Pancreas (tissue), 10 donors: ENCODE measurements around the gene SSBP3. TPM values are rescaled to one million over a fixed set of nuclear protein-coding genes. Genes with fewer than 3 reads are reported as not detected.

ENCODE experiments used
- ATAC-seq, 4 donors: fragments of 200-7000 bp; cut with Tn5 transposase; one replicate each; pipeline versions ENCODE4 v1.8.0 to v1.9.1; 2020; ENCODE audit warnings: mild to moderate bottlenecking in 4 of 4, moderate library complexity in 4 of 4
- DNase-seq, 6 donors: peaks; one replicate each; pipeline ENCODE4 v3.0.0-alpha.2; 2020
- FAIRE-seq: peaks from 2 replicates; lab custom pipeline; 2012; peaks lifted over from hg19 to GRCh38; lab: Jason Lieb, UNC
- H3K27ac ChIP-seq, 4 donors: fragments of 200-600 bp; sonication (generic); 1 replicate in 3 of 4; 2 replicates in 1 of 4; pipeline versions ENCODE4 v1.5.0 to v1.8.0; 2020
- H3K27me3 ChIP-seq, 4 donors: fragments of 200-600 bp; one replicate each; pipeline ENCODE4 v1.8.0; 2021
- H3K36me3 ChIP-seq, 3 donors: fragments of 200-600 bp; sonication (generic) in 1 of 3; one replicate each; pipeline versions ENCODE4 v1.5.0 to v1.8.0; 2020 to 2021
- H3K4me1 ChIP-seq, 3 donors: fragments of 200-600 bp; one replicate each; pipeline ENCODE4 v1.8.0; 2021
- H3K4me3 ChIP-seq, 4 donors: fragments of 200-600 bp; sonication (generic) in 2 of 4; one replicate each; pipeline versions ENCODE4 v1.5.0 to v1.8.0; 2020 to 2021
- H3K9me3 ChIP-seq, 4 donors: fragments of 200-600 bp; one replicate each; pipeline ENCODE4 v1.8.0; 2021
- WGBS, 2 donors: extraction: QIAGEN DNeasy Blood & Tissue Kit; methylation state at CpG; one replicate each; pipeline ENCODE4 v1.1.7; 2013; 5-methylcytosine and 5-hydroxymethylcytosine counted together
- intact Hi-C, 3 donors: fragments of 100-400 bp; cut with DNase I; formaldehyde crosslinking; loops; one replicate each; pipeline versions ENCODE4 v1.11.1 to v1.14.2; 2022
- polyA plus RNA-seq, 2 donors: library from polyadenylated mRNA; stranded (reverse); fragments of 200-250 nt; gene quantifications; one replicate each; pipeline ENCODE4 v1.2.3, GENCODE V29; 2013
- total RNA-seq, 6 donors: library from RNA; stranded (reverse); fragmentation: NEBNext Ultra II Directional in 4 of 6; extraction: Animal tissue kit (Norgen Biotek cat#: 25700) in 4 of 6; gene quantifications; one replicate each; pipeline versions ENCODE4 v1.2.1 to v1.2.4, GENCODE V29; 2021 to 2023
- TF ChIP-seq, protein P1 (sequence below), 4 donors: fragments of 200-600 bp; sonication (generic) in 3 of 4; IDR thresholded peaks; one replicate each; pipeline versions ENCODE4 v1.5.0 to v1.8.0; 2021; ENCODE audit warnings: antibody characterized with exemption in 4 of 4
- donor health status: healthy with polysubstance abuse.
- donor health status: DM: no; HTN: no; CAD: no; lungs with moderate emphysema.
- donor health status: DM: no; HTN: no; CAD: no.
- donor health status: control.
- donor health status: control.
- donor health status: Bipolar disorder and iron deficiency.
- donor health status: DM: yes; HTN: yes; CAD: no.
- donor health status: DM: no; HTN: no; CAD: no.
- donor health status: DM: no; HTN: no; CAD: no.
- donor health status: DM: yes; HTN: yes; CAD: no.

SSBP3 gene
- total and polyA plus RNA-seq, 8 donors = 16.4 to 31.0 (median 22.9) TPM

GRCh38 chr1:54404263-54404662, 1.9 kb downstream of the SSBP3 start:
- no peaks in the 10 kb centered on the region for H3K27me3 ChIP-seq
- no peaks in the 10 kb centered on the region for H3K9me3 ChIP-seq
- TF ChIP-seq, protein P1, sequence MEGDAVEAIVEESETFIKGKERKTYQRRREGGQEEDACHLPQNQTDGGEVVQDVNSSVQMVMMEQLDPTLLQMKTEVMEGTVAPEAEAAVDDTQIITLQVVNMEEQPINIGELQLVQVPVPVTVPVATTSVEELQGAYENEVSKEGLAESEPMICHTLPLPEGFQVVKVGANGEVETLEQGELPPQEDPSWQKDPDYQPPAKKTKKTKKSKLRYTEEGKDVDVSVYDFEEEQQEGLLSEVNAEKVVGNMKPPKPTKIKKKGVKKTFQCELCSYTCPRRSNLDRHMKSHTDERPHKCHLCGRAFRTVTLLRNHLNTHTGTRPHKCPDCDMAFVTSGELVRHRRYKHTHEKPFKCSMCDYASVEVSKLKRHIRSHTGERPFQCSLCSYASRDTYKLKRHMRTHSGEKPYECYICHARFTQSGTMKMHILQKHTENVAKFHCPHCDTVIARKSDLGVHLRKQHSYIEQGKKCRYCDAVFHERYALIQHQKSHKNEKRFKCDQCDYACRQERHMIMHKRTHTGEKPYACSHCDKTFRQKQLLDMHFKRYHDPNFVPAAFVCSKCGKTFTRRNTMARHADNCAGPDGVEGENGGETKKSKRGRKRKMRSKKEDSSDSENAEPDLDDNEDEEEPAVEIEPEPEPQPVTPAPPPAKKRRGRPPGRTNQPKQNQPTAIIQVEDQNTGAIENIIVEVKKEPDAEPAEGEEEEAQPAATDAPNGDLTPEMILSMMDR (IDR thresholded peaks at IDR 0.05) = no peak
- intact Hi-C loops = loop anchor here in 1 of 3 donors (10.0 kb wide), 1 partner anchor 279 kb away; no protein-coding TSS in a partner anchor
- no peak for FAIRE-seq
- H3K4me1 ChIP-seq = peaks cover 4 to 28% (median 14%) of the 10 kb centered on the region in 3 donors
- DNase-seq = no peak
- H3K36me3 ChIP-seq = peaks cover 0 to 2% (median 0%) of the 10 kb centered on the region in 3 donors
- no peak overlapping the region for H3K27ac ChIP-seq
- peak overlapping the region in 1 of 4 donors; percentile 82 for H3K4me3 ChIP-seq
- WGBS, 2 donors = 83 to 89% methylated on average over 11 of the region's 11 CpGs
- ATAC-seq = no peak

- Histone ChIP-seq H3K36me3 (peaks cover 0 to 6% (median 0%) of the 10 kb centered on the region in 3 donors), H3K4me3 (peak overlapping the region in 1 of 4 donors; percentile 17), H3K9me3 (no peaks in the 10 kb centered on the region), H3K27ac (no peak overlapping the region), H3K27me3 (no peaks in the 10 kb centered on the region), H3K4me1 (peaks cover 4 to 28% (median 14%) of the 10 kb centered on the region in 3 donors)
- FAIRE-seq (no peak), ATAC-seq (no peak), DNase-seq (no peak)
- TF ChIP-seq, protein P1 (IDR thresholded peaks at IDR 0.05) = no peak
- intact Hi-C loops = loop anchor here in 1 of 3 donors (10.0 kb wide), 1 partner anchor 279 kb away; no protein-coding TSS in a partner anchor
- WGBS, 2 donors = 74 to 76% methylated on average over 10 of the region's 10 CpGs
Measured at GRCh38 chr1:54403808-54404261, 2.4 kb downstream of the SSBP3 start.

- FAIRE-seq = no peak
- DNase-seq = no peak
- TF ChIP-seq, protein P1 (IDR thresholded peaks at IDR 0.05) = no peak
- peaks cover 0 to 8% (median 0%) of the 10 kb centered on the region in 3 donors for H3K36me3 ChIP-seq
- no peaks in the 10 kb centered on the region for H3K27me3 ChIP-seq
- WGBS, 2 donors = 69 to 74% methylated on average over 9 of the region's 9 CpGs
- intact Hi-C loops = loop anchor here in 1 of 3 donors (10.0 kb wide), 1 partner anchor 279 kb away; no protein-coding TSS in a partner anchor
- ATAC-seq = no peak
- H3K4me1 ChIP-seq = peaks cover 4 to 28% (median 14%) of the 10 kb centered on the region in 3 donors
- H3K4me3 ChIP-seq = no peak overlapping the region
- H3K9me3 ChIP-seq = no peaks in the 10 kb centered on the region
- H3K27ac ChIP-seq = no peak overlapping the region
Measured at GRCh38 chr1:54403405-54403804, 2.8 kb downstream of the SSBP3 start.

- WGBS, 2 donors = 42 to 62% methylated on average over 7 of the region's 7 CpGs
- H3K27ac ChIP-seq = no peak overlapping the region
- no peak overlapping the region for H3K4me3 ChIP-seq
- intact Hi-C loops = loop anchor here in 1 of 3 donors (10.0 kb wide), 1 partner anchor 278 kb away; no protein-coding TSS in a partner anchor
- ATAC-seq (no peak), DNase-seq (no peak), FAIRE-seq (no peak)
- TF ChIP-seq, protein P1 (IDR thresholded peaks at IDR 0.05) = no peak
- H3K9me3 ChIP-seq = no peaks in the 10 kb centered on the region
- H3K27me3 ChIP-seq = no peaks in the 10 kb centered on the region
- peaks cover 0 to 8% (median 0%) of the 10 kb centered on the region in 3 donors for H3K36me3 ChIP-seq
- peaks cover 1 to 26% (median 9%) of the 10 kb centered on the region in 3 donors for H3K4me1 ChIP-seq
Measured at GRCh38 chr1:54402896-54403295, 3.3 kb downstream of the SSBP3 start.

GRCh38 chr1:54401799-54402198, 4.4 kb downstream of the SSBP3 start:
- Histone ChIP-seq H3K9me3 (no peaks in the 10 kb centered on the region), H3K4me1 (peaks cover 5 to 33% (median 7%) of the 10 kb centered on the region in 3 donors), H3K27me3 (no peaks in the 10 kb centered on the region), H3K27ac (no peak overlapping the region), H3K4me3 (no peak overlapping the region), H3K36me3 (peaks cover 0 to 8% (median 0%) of the 10 kb centered on the region in 3 donors)
- FAIRE-seq = no peak
- DNase-seq = no peak
- ATAC-seq = peak in 1 of 4 donors; percentile 28
- TF ChIP-seq, protein P1 (IDR thresholded peaks at IDR 0.05) = no peak
- intact Hi-C loops = loop anchor here in 1 of 3 donors (10.0 kb wide), 1 partner anchor 277 kb away; no protein-coding TSS in a partner anchor
- 17 to 21% methylated on average over 6 of the region's 6 CpGs for WGBS, 2 donors
